Upper lobe of left lung (tissue), 6 donors: ENCODE data around the gene STAU1. TPM values are rescaled to one million over a fixed set of nuclear protein-coding genes. Genes with fewer than 3 reads are reported as not detected.

Source experiments
- ATAC-seq, 2 donors: fragments of 200-7000 bp; cut with Tn5 transposase; one replicate each; pipeline ENCODE4 v1.9.1; 2022; ENCODE audit warnings: mild to moderate bottlenecking in 2 of 2, moderate library complexity in 2 of 2; ENCODE audit not compliant: low FRiP score in 2 of 2
- DNase-seq, 2 donors: peaks; one replicate each; pipeline ENCODE4 v3.0.0-alpha.2; 2019 to 2020
- H3K27ac ChIP-seq, 4 donors: fragments of 200-600 bp; sonication (generic); one replicate each; pipeline ENCODE4 v1.5.1; 2016 to 2019
- H3K27me3 ChIP-seq, 4 donors: fragments of 200-600 bp; sonication (generic); one replicate each; pipeline ENCODE4 v1.5.1; 2017 to 2019
- H3K36me3 ChIP-seq, 4 donors: fragments of 200-600 bp; sonication (generic); one replicate each; pipeline ENCODE4 v1.5.1; 2016 to 2019
- H3K4me1 ChIP-seq, 4 donors: fragments of 200-600 bp; sonication (generic); one replicate each; pipeline ENCODE4 v1.5.1; 2018 to 2019
- H3K4me3 ChIP-seq, 4 donors: fragments of 200-600 bp; sonication (generic); one replicate each; pipeline ENCODE4 v1.5.1; 2017 to 2019; ENCODE audit warnings: mild to moderate bottlenecking in 2 of 4, moderate library complexity in 1 of 4
- H3K9me3 ChIP-seq, 4 donors: fragments of 200-600 bp; sonication (generic); one replicate each; pipeline ENCODE4 v1.5.1; 2018 to 2019
- EP300 ChIP-seq, 4 donors: sonication (generic); formaldehyde crosslinking; IDR thresholded peaks; one replicate each; pipeline ENCODE4 v1.5.1; 2017; ENCODE audit warnings: antibody characterized with exemption in 4 of 4, control low read depth in 2 of 4
- POLR2A ChIP-seq, 4 donors: fragments of 450-650 bp; IDR thresholded peaks; one replicate each; pipeline ENCODE4 v1.5.1; 2016 to 2017; ENCODE audit warnings: antibody characterized with exemption in 4 of 4, mild to moderate bottlenecking in 2 of 4
- POLR2AphosphoS5 ChIP-seq, 2 donors: sonication (generic); formaldehyde crosslinking; IDR thresholded peaks; one replicate each; pipeline ENCODE4 v1.5.1; 2017; ENCODE audit warnings: antibody characterized with exemption in 2 of 2
- WGBS, 2 donors: methylation state at CpG; one replicate each; pipeline ENCODE4 v1.1.5; 2017 to 2018; 5-methylcytosine and 5-hydroxymethylcytosine counted together
- total RNA-seq, 6 donors: library from RNA; depleted of rRNA in 4 of 6; stranded (reverse); fragments of >200 nt in 4 of 6; gene quantifications; one replicate each; pipeline versions ENCODE4 v1.1.0 to v1.2.1, GENCODE V29; 2016 to 2021
- TF ChIP-seq, protein P1 (sequence below), 6 experiments: fragments of 450-650 bp in 4 of 6; fragments of 200-600 bp in 2 of 6; sonication (generic) in 2 of 6; IDR thresholded peaks; one replicate each; pipeline ENCODE4 v1.5.1; 2016 to 2019; ENCODE audit warnings: antibody characterized with exemption in 6 of 6
- donor health status: DM: no; HTN: no; CAD: no; lungs with moderate emphysema.
- donor health status: DM: no; HTN: yes; CAD: no; lungs with severe emphysema.

STAU1 gene
- total RNA-seq, 6 donors from 2014 or later = 69.1 to 97.7 (median 73.5) TPM

DNA sequence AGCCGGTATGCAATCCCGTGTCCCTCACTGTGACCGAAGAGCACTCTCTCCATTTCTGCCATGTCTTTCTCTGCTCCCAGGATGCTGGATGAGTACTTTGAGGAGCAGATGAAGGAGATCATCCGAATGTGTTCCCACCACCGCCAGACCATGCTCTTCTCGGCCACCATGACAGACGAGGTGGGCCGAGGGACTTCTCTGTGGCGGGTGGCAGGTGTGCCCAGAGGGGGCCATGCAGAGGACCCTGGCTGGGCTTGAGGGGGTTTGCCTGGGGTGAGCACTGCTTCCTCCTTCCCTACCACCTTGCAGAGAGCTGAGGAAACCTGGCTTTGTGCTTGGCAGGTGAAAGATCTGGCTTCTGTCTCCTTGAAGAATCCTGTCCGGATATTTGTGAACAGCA lies 45.1 kb upstream of the STAU1 start:
- Histone ChIP-seq H3K27me3 (no peaks in the 10 kb centered on the region), H3K4me1 (peaks cover 0 to 9% (median 0%) of the 10 kb centered on the region in 4 donors), H3K36me3 (peaks cover 62 to 96% (median 86%) of the 10 kb centered on the region in 4 donors), H3K9me3 (no peaks in the 10 kb centered on the region), H3K4me3 (no peak overlapping the region), H3K27ac (no peak overlapping the region)
- ATAC-seq (no peak), DNase-seq (no peak)
- no peak for TF ChIP-seq POLR2AphosphoS5 (IDR thresholded peaks at IDR 0.05)
- TF ChIP-seq, protein P1, sequence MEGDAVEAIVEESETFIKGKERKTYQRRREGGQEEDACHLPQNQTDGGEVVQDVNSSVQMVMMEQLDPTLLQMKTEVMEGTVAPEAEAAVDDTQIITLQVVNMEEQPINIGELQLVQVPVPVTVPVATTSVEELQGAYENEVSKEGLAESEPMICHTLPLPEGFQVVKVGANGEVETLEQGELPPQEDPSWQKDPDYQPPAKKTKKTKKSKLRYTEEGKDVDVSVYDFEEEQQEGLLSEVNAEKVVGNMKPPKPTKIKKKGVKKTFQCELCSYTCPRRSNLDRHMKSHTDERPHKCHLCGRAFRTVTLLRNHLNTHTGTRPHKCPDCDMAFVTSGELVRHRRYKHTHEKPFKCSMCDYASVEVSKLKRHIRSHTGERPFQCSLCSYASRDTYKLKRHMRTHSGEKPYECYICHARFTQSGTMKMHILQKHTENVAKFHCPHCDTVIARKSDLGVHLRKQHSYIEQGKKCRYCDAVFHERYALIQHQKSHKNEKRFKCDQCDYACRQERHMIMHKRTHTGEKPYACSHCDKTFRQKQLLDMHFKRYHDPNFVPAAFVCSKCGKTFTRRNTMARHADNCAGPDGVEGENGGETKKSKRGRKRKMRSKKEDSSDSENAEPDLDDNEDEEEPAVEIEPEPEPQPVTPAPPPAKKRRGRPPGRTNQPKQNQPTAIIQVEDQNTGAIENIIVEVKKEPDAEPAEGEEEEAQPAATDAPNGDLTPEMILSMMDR (IDR thresholded peaks at IDR 0.05) = no peak
- no peak for TF ChIP-seq POLR2A (IDR thresholded peaks at IDR 0.05)
- no peak for TF ChIP-seq EP300 (IDR thresholded peaks at IDR 0.05)
- 93 to 94% methylated on average over 10 of the region's 10 CpGs for WGBS, 2 donors

DNA sequence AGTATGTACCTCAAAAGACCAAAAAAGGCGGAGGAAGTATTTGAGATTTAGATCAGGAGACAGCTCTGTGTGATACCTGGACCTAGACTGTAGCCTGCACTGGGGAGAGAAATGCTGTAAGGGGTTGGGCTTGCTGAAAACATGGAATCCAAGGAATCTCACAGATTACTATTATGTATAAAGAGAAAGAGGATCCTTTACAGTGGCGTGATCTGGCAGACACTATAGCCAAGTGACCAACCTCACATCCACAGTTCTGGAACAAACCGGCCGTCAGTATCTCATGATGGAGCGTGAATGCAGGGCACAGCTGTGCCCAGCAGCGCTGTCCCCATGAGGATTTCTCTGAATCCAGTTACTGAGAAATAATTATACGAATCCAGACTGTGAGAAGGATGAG lies 43.3 kb upstream of the STAU1 start:
- TF ChIP-seq EP300 (IDR thresholded peaks at IDR 0.05) = no peak
- TF ChIP-seq POLR2AphosphoS5 (IDR thresholded peaks at IDR 0.05) = no peak
- TF ChIP-seq, protein P1 (IDR thresholded peaks at IDR 0.05) = no peak
- TF ChIP-seq POLR2A (IDR thresholded peaks at IDR 0.05) = no peak
- ATAC-seq = no peak
- no peak for DNase-seq
- 80 to 94% methylated on average over 7 of the region's 7 CpGs for WGBS, 2 donors
- H3K4me3 ChIP-seq = no peak overlapping the region
- H3K27me3 ChIP-seq = no peaks in the 10 kb centered on the region
- no peak overlapping the region for H3K27ac ChIP-seq
- H3K9me3 ChIP-seq = no peaks in the 10 kb centered on the region
- H3K4me1 ChIP-seq = peaks cover 0 to 9% (median 0%) of the 10 kb centered on the region in 4 donors
- H3K36me3 ChIP-seq = peaks cover 55 to 93% (median 82%) of the 10 kb centered on the region in 4 donors

DNA sequence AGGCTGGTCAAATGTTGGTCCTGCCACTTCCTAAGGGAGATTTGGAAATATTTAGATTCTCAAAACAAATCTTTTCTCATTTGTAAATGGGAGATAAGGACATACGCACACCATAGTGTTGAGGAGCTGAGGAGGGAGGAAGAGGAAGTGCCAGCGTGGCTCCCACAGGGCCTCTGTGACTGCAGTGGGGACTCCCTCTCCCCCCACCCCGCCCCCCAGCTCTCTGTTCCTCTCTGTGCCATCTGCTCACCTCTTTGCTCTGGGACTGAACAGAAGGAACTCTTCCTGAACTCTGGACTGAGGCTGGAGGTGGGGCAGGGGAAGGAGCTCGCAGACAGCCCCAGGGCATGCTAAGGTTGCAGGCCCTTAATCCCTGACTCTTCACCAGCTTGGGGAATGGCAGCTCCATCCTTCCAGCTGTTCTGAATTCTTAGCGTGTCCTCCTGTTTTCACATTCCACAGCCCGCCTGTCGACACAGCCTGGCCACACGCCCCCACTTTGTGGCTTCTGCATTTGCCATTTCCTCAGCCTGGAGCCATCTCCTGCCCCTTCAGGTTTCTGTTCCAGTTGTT lies 42.5 kb upstream of the STAU1 start:
- DNase-seq (no peak), ATAC-seq (peak in 1 of 2 donors; percentile 73)
- 74 to 77% methylated on average over 8 of the region's 8 CpGs for WGBS, 2 donors
- Histone ChIP-seq H3K4me1 (peaks cover 0 to 9% (median 0%) of the 10 kb centered on the region in 4 donors), H3K36me3 (peaks cover 55 to 94% (median 84%) of the 10 kb centered on the region in 4 donors), H3K4me3 (no peak overlapping the region), H3K27me3 (no peaks in the 10 kb centered on the region), H3K9me3 (no peaks in the 10 kb centered on the region), H3K27ac (peak overlapping the region in 1 of 4 donors; percentile 19)
- TF ChIP-seq POLR2AphosphoS5 (IDR thresholded peaks at IDR 0.05) = no peak
- TF ChIP-seq POLR2A (IDR thresholded peaks at IDR 0.05) = no peak
- TF ChIP-seq, protein P1 (IDR thresholded peaks at IDR 0.05) = no peak
- no peak for TF ChIP-seq EP300 (IDR thresholded peaks at IDR 0.05)

DNA sequence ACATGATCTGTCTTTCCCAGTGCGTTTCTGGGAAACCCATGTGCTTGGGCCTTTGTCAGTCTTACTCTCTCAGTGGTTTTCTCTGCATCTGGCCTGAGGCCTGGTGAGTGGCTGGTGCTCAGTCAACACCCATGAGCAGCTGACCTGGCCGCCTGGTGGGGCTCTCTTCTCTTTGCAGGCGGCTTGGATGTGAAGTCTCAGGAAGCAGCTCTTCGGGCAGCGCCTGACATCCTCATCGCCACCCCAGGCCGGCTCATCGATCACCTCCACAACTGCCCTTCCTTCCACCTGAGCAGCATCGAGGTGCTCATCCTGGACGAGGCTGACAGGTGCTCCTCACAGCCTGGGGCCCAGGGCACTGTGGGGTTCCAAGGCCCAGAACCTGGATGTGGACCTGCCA lies 41.9 kb upstream of the STAU1 start:
- Histone ChIP-seq H3K36me3 (peaks cover 56 to 95% (median 84%) of the 10 kb centered on the region in 4 donors), H3K27ac (peak overlapping the region in 1 of 4 donors; percentile 19), H3K27me3 (no peaks in the 10 kb centered on the region), H3K4me1 (peaks cover 0 to 9% (median 0%) of the 10 kb centered on the region in 4 donors), H3K9me3 (no peaks in the 10 kb centered on the region), H3K4me3 (no peak overlapping the region)
- DNase-seq (peak in 1 of 2 donors; percentile 47), ATAC-seq (peak in 1 of 2 donors; percentile 5)
- no peak for TF ChIP-seq EP300 (IDR thresholded peaks at IDR 0.05)
- TF ChIP-seq, protein P1 (IDR thresholded peaks at IDR 0.05) = no peak
- no peak for TF ChIP-seq POLR2AphosphoS5 (IDR thresholded peaks at IDR 0.05)
- no peak for TF ChIP-seq POLR2A (IDR thresholded peaks at IDR 0.05)
- WGBS, 2 donors = 80 to 91% methylated on average over 8 to 10 of the region's 10 CpGs

DNA sequence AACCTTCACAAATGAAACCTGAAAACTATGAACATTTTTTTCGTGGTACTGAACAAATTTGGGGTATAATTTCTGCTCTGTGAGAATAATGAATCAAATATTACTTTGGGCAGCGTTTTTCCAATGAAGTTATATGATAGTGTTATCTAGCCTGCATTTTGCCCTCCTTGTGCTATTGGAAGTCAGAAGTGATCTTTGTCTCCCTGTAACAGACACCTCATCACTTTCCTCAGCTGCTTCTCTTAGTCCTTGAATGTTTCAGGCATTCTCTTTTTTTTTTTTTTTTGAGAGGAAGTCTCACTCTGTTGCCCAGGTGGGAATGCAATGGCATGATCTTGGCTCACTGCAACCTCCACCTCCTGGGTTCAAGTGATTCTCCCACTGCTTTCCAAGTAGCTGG lies 41.2 kb upstream of the STAU1 start:
- no peaks in the 10 kb centered on the region for H3K9me3 ChIP-seq
- H3K27ac ChIP-seq = no peak overlapping the region
- H3K27me3 ChIP-seq = no peaks in the 10 kb centered on the region
- TF ChIP-seq, protein P1 (IDR thresholded peaks at IDR 0.05) = no peak
- TF ChIP-seq POLR2A (IDR thresholded peaks at IDR 0.05) = no peak
- TF ChIP-seq EP300 (IDR thresholded peaks at IDR 0.05) = no peak
- no peak for TF ChIP-seq POLR2AphosphoS5 (IDR thresholded peaks at IDR 0.05)
- H3K4me1 ChIP-seq = peaks cover 0 to 9% (median 0%) of the 10 kb centered on the region in 4 donors
- H3K36me3 ChIP-seq = peaks cover 54 to 95% (median 84%) of the 10 kb centered on the region in 4 donors
- no peak for DNase-seq
- no peak for ATAC-seq
- no peak overlapping the region for H3K4me3 ChIP-seq
- 88 to 93% methylated on average over 2 of the region's 2 CpGs for WGBS, 2 donors
